Mucosa of stomach (tissue), 1 donor: Measurements from ENCODE around the gene ADD1.

Experiments used
- H3K27me3 ChIP-seq: one replicate; pipeline ENCODE4 v1.7.0; 2013; ENCODE audit warnings: mild to moderate bottlenecking, low read length; ENCODE audit not compliant: control insufficient read depth, insufficient read depth
- H3K36me3 ChIP-seq: one replicate; pipeline ENCODE4 v1.7.0; 2013; ENCODE audit warnings: low read length; ENCODE audit not compliant: control insufficient read depth, insufficient read depth
- H3K4me1 ChIP-seq: one replicate; pipeline ENCODE4 v1.7.0; 2013; ENCODE audit warnings: mild to moderate bottlenecking, low read length; ENCODE audit not compliant: control insufficient read depth, insufficient read depth
- H3K4me3 ChIP-seq: one replicate; pipeline ENCODE4 v1.7.0; 2013; ENCODE audit warnings: low read length
- H3K9ac ChIP-seq: one replicate; pipeline ENCODE4 v1.7.0; 2013; ENCODE audit warnings: mild to moderate bottlenecking, low read length, moderate library complexity
- H3K9me3 ChIP-seq: one replicate; pipeline ENCODE4 v1.7.0; 2013; ENCODE audit warnings: mild to moderate bottlenecking, low read length, moderate library complexity; ENCODE audit not compliant: control insufficient read depth
- donor health status: Pancreatic carcinoma.

ADD1 gene

GRCh38 chr4:2843263-2843940, at the start of gene ADD1:
ADD1 (plus strand) TSS chr4:2843844; CDS start chr4:2875916, 32,072 bp downstream.
- Histone ChIP-seq H3K4me1 (peaks cover 15% of the 10 kb centered on the region), H3K36me3 (no peaks in the 10 kb centered on the region), H3K4me3 (peak within 1 kb of the TSS; percentile 71)

GRCh38 chr4:2794486-2795299, 49.0 kb upstream of the ADD1 start:
- H3K9me3 ChIP-seq: no peaks in the 10 kb centered on the region
- H3K4me3 ChIP-seq: peak overlapping the region; percentile 63
- no peaks in the 10 kb centered on the region for H3K36me3 ChIP-seq
- H3K9ac ChIP-seq: peak overlapping the region; percentile 79
- peaks cover 74% of the 10 kb centered on the region for H3K4me1 ChIP-seq
- H3K27me3 ChIP-seq: no peaks in the 10 kb centered on the region

More at GRCh38 chr4:2843263-2843940, at the start of gene ADD1:
- H3K9ac ChIP-seq: peak within 1 kb of the TSS; percentile 88
- no peaks in the 10 kb centered on the region for H3K9me3 ChIP-seq
- H3K27me3 ChIP-seq: no peaks in the 10 kb centered on the region

- H3K4me3 ChIP-seq: no peak overlapping the region
- H3K4me1 ChIP-seq: peaks cover 81% of the 10 kb centered on the region
- no peaks in the 10 kb centered on the region for H3K9me3 ChIP-seq
- no peak overlapping the region for H3K9ac ChIP-seq
- H3K36me3 ChIP-seq: no peaks in the 10 kb centered on the region
- H3K27me3 ChIP-seq: no peaks in the 10 kb centered on the region
Observed at GRCh38 chr4:2795300-2795892, 48.2 kb upstream of the ADD1 start.

DNA sequence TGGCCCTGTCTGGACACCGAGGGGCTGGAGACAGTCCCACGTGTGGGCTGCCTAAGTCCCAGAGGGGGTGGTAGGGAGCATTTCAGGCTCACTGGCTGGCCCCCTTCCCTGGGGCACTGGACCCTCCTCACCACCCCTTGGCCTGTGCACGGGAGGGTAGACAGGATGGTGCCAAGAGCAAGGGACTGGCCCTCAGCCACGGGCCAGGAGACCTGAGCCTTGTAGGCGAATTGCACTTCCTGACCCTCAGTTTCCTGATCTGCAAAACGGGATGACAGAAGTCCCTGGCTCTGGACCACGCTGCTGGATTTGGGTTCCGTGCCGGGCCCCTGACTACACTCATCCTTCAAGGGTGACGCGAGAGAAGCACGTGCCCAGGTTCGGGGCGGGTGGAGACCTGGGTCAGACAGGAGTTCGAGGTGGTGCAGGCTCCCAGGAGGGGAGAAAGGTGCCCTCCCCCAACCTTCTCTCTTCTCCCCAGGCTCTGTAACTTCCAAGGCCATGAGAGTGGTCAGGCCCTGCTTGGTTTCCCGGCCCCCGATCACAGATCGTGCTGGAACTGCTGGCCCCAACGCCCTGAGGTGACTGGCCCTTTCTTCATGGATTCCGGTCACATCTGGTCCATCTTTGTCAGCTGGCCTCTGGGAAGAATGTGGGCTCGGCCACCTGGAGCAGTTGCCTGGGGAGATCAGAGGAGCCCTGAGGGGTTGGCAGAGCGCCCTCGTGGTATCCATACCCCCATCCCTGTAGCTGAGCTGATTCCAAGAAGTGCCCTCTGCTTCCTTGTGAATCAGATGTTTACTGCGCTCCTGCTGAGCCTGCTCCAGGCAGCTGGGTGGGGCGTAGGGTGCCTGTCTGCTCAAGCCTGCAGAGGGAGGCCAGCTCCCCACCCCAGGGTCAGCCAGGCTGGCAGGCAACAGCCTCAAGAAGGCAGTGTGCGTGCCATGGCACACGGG, 47.5 kb upstream of the ADD1 start:
- H3K9me3 ChIP-seq: no peaks in the 10 kb centered on the region
- H3K4me1 ChIP-seq: peaks cover 89% of the 10 kb centered on the region
- H3K36me3 ChIP-seq: no peaks in the 10 kb centered on the region
- H3K27me3 ChIP-seq: no peaks in the 10 kb centered on the region
- no peak overlapping the region for H3K4me3 ChIP-seq
- peak overlapping the region; percentile 45 for H3K9ac ChIP-seq

- Histone ChIP-seq H3K4me1 (peaks cover 91% of the 10 kb centered on the region), H3K4me3 (no peak overlapping the region), H3K9ac (peak overlapping the region; percentile 45), H3K27me3 (no peaks in the 10 kb centered on the region), H3K36me3 (no peaks in the 10 kb centered on the region), H3K9me3 (no peaks in the 10 kb centered on the region)
Observed at GRCh38 chr4:2796849-2797544, 46.6 kb upstream of the ADD1 start.

DNA sequence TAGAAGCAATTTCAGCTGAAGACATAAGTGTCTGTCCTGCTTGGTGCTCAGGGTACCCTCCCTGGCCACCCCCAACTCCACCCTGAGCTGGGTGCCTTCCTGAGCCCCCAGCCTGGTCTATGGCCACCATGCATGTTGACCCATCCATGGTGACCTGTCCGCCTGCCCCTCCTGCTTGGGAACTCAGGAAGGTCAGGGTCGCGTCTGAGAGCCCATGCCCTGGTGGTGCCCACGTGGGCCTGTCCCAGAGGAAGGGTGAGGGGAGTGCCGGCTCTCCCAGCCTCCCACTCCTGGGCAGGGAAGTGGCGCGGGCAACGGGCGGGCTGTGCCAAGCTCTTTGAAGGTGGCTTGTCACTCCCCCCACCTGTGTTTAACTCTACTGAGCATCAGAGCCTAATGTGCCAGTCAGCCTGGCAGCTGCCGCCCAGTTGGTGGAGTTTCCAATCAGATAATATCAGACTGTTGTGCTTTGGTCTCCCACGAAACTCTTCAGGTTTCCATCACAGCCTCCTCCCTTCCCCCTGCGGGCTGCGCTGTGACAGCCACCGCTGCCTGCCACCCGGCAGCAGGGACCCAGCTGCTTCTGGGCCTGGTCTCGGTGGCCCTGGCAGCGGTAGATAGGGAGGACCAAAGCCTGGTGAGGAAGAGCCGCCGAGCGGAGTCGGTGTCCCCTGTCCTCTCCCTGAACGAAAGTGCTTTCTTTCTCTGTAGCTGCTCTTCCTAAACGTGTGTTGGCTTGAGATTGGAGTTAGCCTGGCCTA, 45.9 kb upstream of the ADD1 start:
- Histone ChIP-seq H3K4me1 (peaks cover 87% of the 10 kb centered on the region), H3K9me3 (no peaks in the 10 kb centered on the region), H3K36me3 (no peaks in the 10 kb centered on the region), H3K9ac (peak overlapping the region; percentile 27), H3K4me3 (no peak overlapping the region), H3K27me3 (no peaks in the 10 kb centered on the region)

- Histone ChIP-seq H3K4me1 (peaks cover 93% of the 10 kb centered on the region), H3K4me3 (no peak overlapping the region), H3K36me3 (no peaks in the 10 kb centered on the region), H3K9me3 (no peaks in the 10 kb centered on the region), H3K9ac (peak overlapping the region; percentile 49), H3K27me3 (no peaks in the 10 kb centered on the region)
Observed at GRCh38 chr4:2798399-2799223, 45.0 kb upstream of the ADD1 start.

- H3K4me3 ChIP-seq: no peak overlapping the region
- no peaks in the 10 kb centered on the region for H3K36me3 ChIP-seq
- peak overlapping the region; percentile 49 for H3K9ac ChIP-seq
- no peaks in the 10 kb centered on the region for H3K9me3 ChIP-seq
- peaks cover 93% of the 10 kb centered on the region for H3K4me1 ChIP-seq
- H3K27me3 ChIP-seq: no peaks in the 10 kb centered on the region
Observed at GRCh38 chr4:2799224-2799911, 44.3 kb upstream of the ADD1 start.

DNA sequence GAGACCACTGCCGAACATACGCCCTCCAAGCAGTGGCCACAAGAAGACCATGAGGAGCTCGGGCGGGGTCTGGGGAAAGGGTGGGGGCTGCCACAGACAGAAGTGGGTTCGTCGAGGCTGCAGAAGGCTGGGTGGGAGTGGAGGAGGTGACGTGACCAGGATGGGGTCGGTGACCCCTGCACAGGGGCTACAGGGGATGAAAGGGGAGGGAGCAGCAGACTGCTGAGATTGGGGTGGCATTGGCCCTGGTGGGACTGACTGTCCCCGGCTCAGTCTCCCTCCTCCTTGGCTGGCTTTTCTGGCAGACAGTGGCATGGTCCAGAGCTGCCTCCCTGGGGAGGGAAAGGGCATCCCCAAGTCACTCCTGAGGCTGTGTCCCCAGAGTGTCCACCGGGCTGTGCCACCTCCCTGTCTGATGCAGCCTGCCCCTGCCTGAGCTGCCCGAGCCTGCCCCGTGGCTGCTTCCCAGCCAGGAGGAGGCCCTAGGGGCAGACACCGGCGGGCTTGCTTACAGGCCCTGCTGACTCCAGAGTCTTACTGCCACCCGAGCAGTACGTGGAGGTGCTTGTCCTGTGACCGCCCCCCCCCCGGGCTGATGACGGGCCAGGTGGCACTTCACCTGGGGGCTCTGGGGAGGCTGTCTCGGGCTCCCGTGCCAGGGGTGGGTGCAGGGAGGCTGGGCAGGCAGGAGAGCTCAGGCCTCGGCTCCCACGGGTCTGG, 43.5 kb upstream of the ADD1 start:
- H3K9me3 ChIP-seq: no peaks in the 10 kb centered on the region
- peaks cover 93% of the 10 kb centered on the region for H3K4me1 ChIP-seq
- no peaks in the 10 kb centered on the region for H3K27me3 ChIP-seq
- no peaks in the 10 kb centered on the region for H3K36me3 ChIP-seq
- H3K9ac ChIP-seq: no peak overlapping the region
- no peak overlapping the region for H3K4me3 ChIP-seq
